Astrocyte (in vitro differentiated cells and primary cell): Measurements from ENCODE around the gene UBTF. TPM values are rescaled to one million over a fixed set of nuclear protein-coding genes. Genes with fewer than 3 reads are reported as not detected.
"Not testable (repeated sequence)": the region's sequence is repeated elsewhere in the genome, so short reads cannot be mapped to it uniquely, and the experiment has no call there.

ENCODE experiments used
- DNase-seq: peaks from one replicate; pipeline ENCODE4 v3.0.0-alpha.2; 2010; ENCODE audit warnings: low read depth
- FAIRE-seq: peaks from 2 replicates; lab custom pipeline; 2011; peaks lifted over from hg19 to GRCh38; lab: Jason Lieb, UNC
- H2AFZ ChIP-seq: 2 replicates; pipeline ENCODE4 v1.6.0; 2012; ENCODE audit warnings: low read depth, low read length, inconsistent platforms
- H3K27ac ChIP-seq: 2 replicates; pipeline ENCODE4 v1.5.1; 2011; ENCODE audit warnings: low read depth, low read length, inconsistent platforms
- H3K27me3 ChIP-seq: 2 replicates; pipeline ENCODE4 v1.6.0; 2011; ENCODE audit warnings: low read length, inconsistent platforms; ENCODE audit not compliant: insufficient read depth
- H3K36me3 ChIP-seq: 2 replicates; pipeline ENCODE4 v1.5.1; 2011; ENCODE audit warnings: low read length, inconsistent platforms; ENCODE audit not compliant: insufficient read depth
- H3K4me1 ChIP-seq: 2 replicates; pipeline ENCODE4 v1.5.1; 2011; ENCODE audit warnings: low read length, inconsistent platforms; ENCODE audit not compliant: insufficient read depth
- H3K4me2 ChIP-seq: 2 replicates; pipeline ENCODE4 v1.6.0; 2012; ENCODE audit warnings: low read length, inconsistent platforms
- H3K4me3 ChIP-seq: 2 replicates; pipeline ENCODE4 v1.5.1; 2011; ENCODE audit warnings: low read depth, mild to moderate bottlenecking, low read length, inconsistent platforms; ENCODE audit not compliant: insufficient read depth
- H3K79me2 ChIP-seq: 2 replicates; pipeline ENCODE4 v1.6.0; 2012; ENCODE audit warnings: mild to moderate bottlenecking, low read length, inconsistent platforms; ENCODE audit not compliant: insufficient read depth
- H3K9ac ChIP-seq: 2 replicates; pipeline ENCODE4 v1.6.0; 2012; ENCODE audit warnings: mild to moderate bottlenecking, low read length, inconsistent platforms
- H3K9me3 ChIP-seq: 2 replicates; pipeline ENCODE4 v1.5.1; 2012; ENCODE audit warnings: low read depth, mild to moderate bottlenecking, low read length, inconsistent platforms; ENCODE audit not compliant: insufficient read depth
- H4K20me1 ChIP-seq: 2 replicates; pipeline ENCODE4 v1.6.0; 2012; ENCODE audit warnings: low read length, inconsistent platforms; ENCODE audit not compliant: insufficient read depth
- H3K27ac Mint-ChIP-seq: one replicate; pipeline ENCODE4 v1.8.0; 2021; ENCODE audit warnings: mild to moderate bottlenecking, mixed read lengths; ENCODE audit not compliant: unreplicated experiment
- H3K27me3 Mint-ChIP-seq: one replicate; pipeline ENCODE4 v1.8.0; 2021; ENCODE audit warnings: low read depth, mixed read lengths; ENCODE audit not compliant: unreplicated experiment
- H3K36me3 Mint-ChIP-seq: one replicate; pipeline ENCODE4 v1.8.0; 2021; ENCODE audit warnings: low read depth, mixed read lengths; ENCODE audit not compliant: unreplicated experiment
- H3K4me1 Mint-ChIP-seq: one replicate; pipeline ENCODE4 v1.8.0; 2021; ENCODE audit warnings: low read depth, mixed read lengths; ENCODE audit not compliant: unreplicated experiment
- H3K4me3 Mint-ChIP-seq: one replicate; pipeline ENCODE4 v1.8.0; 2021; ENCODE audit warnings: mild to moderate bottlenecking, moderate library complexity, mixed read lengths; ENCODE audit not compliant: unreplicated experiment
- H3K9me3 Mint-ChIP-seq: one replicate; pipeline ENCODE4 v1.8.0; 2021; ENCODE audit warnings: mild to moderate bottlenecking, mixed read lengths; ENCODE audit not compliant: unreplicated experiment
- EZH2 ChIP-seq: IDR thresholded peaks from 2 replicates; pipeline ENCODE4 v1.6.1; 2012; ENCODE audit warnings: mild to moderate bottlenecking, low read length, inconsistent platforms; ENCODE audit not compliant: insufficient read depth
- total RNA-seq: library from RNA; stranded (reverse); gene quantifications from 2 replicates; pipeline ENCODE4 v1.2.1, GENCODE V29; 2021
- TF ChIP-seq, protein P1 (sequence below): IDR thresholded peaks from 2 replicates; pipeline ENCODE4 v1.5.1; 2011; ENCODE audit warnings: low read depth, mild to moderate bottlenecking, inconsistent platforms, low read length, moderate library complexity; ENCODE audit not compliant: insufficient read depth

UBTF gene
- total RNA-seq, 1 donor from 2014 or later = 48.0 TPM

DNA sequence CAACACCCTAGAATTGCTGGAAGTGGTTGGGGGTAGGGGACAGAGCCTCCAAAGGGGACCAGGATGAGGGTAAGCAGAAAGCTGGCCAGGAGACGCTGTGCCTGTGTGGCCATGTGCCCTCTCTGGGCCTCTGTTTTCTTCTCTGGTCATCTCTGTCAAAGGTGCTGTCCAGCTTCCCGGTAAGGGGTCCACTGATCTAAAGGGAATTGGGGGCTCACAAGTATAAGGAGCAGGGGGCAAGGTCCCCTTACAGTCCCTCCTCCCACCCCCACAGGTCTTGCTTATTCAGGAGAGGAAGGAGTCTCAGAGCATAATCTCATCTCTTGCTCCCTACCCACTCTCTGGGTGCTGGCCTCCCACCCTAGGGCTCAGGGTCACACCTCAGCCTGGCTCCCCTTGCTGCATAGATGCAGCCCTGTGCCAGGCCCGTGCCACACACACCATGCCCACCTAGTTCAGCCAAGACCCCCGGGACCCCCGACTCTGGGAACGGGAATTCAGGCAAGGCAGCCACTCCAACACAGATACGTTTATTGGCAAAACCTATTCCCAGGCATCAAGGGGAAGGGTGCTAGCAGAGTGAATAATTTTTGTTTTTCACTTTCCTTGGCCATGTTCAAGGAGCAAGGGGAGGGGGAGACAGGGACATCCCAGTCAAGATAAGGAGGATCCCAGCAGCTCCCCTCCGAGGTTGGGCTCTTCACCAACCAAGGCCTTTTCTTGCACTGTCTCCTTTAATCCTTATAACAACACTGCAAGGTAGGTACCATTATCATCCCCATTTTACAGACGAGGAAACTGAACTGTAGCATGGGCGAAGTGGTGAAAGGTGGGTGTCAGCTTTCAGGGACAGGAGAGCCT, 28.6 kb upstream of the UBTF start:
- no peaks in the 10 kb centered on the region for H3K9me3 Mint-ChIP-seq
- Histone ChIP-seq H3K9me3 (no peaks in the 10 kb centered on the region), H3K79me2 (no peaks in the 10 kb centered on the region), H4K20me1 (no peaks in the 10 kb centered on the region), H3K36me3 (no peaks in the 10 kb centered on the region), H3K9ac (no peak overlapping the region), H2AFZ (no peak overlapping the region), H3K4me1 (no peaks in the 10 kb centered on the region), H3K4me2 (no peak overlapping the region), H3K4me3 (no peak overlapping the region), H3K27ac (no peak overlapping the region), H3K27me3 (no peaks in the 10 kb centered on the region)
- TF ChIP-seq, protein P1, sequence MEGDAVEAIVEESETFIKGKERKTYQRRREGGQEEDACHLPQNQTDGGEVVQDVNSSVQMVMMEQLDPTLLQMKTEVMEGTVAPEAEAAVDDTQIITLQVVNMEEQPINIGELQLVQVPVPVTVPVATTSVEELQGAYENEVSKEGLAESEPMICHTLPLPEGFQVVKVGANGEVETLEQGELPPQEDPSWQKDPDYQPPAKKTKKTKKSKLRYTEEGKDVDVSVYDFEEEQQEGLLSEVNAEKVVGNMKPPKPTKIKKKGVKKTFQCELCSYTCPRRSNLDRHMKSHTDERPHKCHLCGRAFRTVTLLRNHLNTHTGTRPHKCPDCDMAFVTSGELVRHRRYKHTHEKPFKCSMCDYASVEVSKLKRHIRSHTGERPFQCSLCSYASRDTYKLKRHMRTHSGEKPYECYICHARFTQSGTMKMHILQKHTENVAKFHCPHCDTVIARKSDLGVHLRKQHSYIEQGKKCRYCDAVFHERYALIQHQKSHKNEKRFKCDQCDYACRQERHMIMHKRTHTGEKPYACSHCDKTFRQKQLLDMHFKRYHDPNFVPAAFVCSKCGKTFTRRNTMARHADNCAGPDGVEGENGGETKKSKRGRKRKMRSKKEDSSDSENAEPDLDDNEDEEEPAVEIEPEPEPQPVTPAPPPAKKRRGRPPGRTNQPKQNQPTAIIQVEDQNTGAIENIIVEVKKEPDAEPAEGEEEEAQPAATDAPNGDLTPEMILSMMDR = no peak
- no peak for TF ChIP-seq EZH2
- H3K4me1 Mint-ChIP-seq = no peaks in the 10 kb centered on the region
- DNase-seq = no peak
- H3K27me3 Mint-ChIP-seq = peaks cover 16% of the 10 kb centered on the region
- no peak overlapping the region for H3K27ac Mint-ChIP-seq
- no peaks in the 10 kb centered on the region for H3K36me3 Mint-ChIP-seq
- H3K4me3 Mint-ChIP-seq = no peak overlapping the region
- no peak for FAIRE-seq

DNA sequence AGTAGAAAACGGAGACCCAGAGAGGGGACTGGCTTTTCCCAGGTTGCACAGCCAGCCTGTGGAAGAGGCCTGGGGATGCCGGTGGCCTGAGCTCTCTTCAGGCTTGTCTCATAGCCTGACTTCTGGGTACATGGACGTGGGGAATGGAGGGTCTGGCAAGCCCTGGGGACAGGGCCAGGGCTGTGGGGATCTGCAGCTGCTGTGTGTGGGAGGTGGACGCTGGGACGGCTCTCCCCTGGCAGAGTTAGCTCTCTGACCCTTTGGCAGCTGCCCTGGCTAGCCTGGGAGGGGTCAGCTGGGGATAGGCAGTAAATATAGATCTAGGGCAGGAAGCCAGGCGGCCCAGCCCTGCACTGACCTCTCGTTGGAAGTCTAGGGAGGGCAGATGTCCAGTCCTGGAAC, 28.0 kb upstream of the UBTF start:
- Mint-ChIP-seq H3K4me3 (no peak overlapping the region), H3K27ac (no peak overlapping the region), H3K4me1 (no peaks in the 10 kb centered on the region), H3K9me3 (no peaks in the 10 kb centered on the region), H3K36me3 (no peaks in the 10 kb centered on the region), H3K27me3 (peaks cover 16% of the 10 kb centered on the region)
- TF ChIP-seq, protein P1 = no peak
- TF ChIP-seq EZH2 = no peak
- DNase-seq = no peak
- no peak for FAIRE-seq
- H3K9ac ChIP-seq = no peak overlapping the region
- no peaks in the 10 kb centered on the region for H3K4me1 ChIP-seq
- H3K27me3 ChIP-seq = no peaks in the 10 kb centered on the region
- H3K4me3 ChIP-seq = no peak overlapping the region
- H3K79me2 ChIP-seq = no peaks in the 10 kb centered on the region
- no peak overlapping the region for H3K27ac ChIP-seq
- H2AFZ ChIP-seq = no peak overlapping the region
- no peak overlapping the region for H3K4me2 ChIP-seq
- no peaks in the 10 kb centered on the region for H3K9me3 ChIP-seq
- H3K36me3 ChIP-seq = no peaks in the 10 kb centered on the region
- no peaks in the 10 kb centered on the region for H4K20me1 ChIP-seq

DNA sequence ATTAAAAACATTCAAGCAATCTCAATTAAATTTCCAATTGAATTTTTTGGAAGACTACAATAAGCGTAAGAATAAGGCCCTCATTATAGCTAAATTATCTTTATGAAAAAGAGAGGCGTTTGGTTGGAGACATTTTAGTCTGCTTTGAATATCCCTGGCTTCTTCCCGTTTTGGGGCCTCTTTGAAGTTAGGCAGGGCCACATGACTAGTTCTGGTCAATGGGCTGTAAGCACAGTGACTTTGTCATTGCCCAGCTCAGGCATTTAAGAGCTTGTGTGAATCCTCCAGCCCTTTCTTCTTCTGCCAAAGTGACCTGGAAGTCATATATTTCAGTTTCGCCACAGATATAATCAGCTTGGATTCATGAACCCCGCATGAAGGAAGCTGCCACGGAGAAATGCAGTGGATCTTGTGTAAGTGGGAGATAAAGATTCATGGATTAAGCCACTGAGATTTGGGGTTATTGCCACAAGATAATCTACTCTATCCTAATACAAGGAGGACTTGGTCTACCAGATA, 21.7 kb upstream of the UBTF start:
- Histone ChIP-seq H3K4me1 (no peaks in the 10 kb centered on the region), H3K9ac (no peak overlapping the region), H2AFZ (no peak overlapping the region), H3K36me3 (no peaks in the 10 kb centered on the region), H3K79me2 (no peaks in the 10 kb centered on the region), H3K9me3 (no peaks in the 10 kb centered on the region), H3K27me3 (no peaks in the 10 kb centered on the region), H4K20me1 (no peaks in the 10 kb centered on the region), H3K4me3 (no peak overlapping the region), H3K4me2 (no peak overlapping the region), H3K27ac (no peak overlapping the region)
- TF ChIP-seq EZH2 = no peak
- TF ChIP-seq, protein P1 = no peak
- Mint-ChIP-seq H3K4me3 (no peak overlapping the region), H3K36me3 (no peaks in the 10 kb centered on the region), H3K4me1 (no peaks in the 10 kb centered on the region), H3K9me3 (no peaks in the 10 kb centered on the region), H3K27me3 (peaks cover 3% of the 10 kb centered on the region), H3K27ac (no peak overlapping the region)
- no peak for DNase-seq
- FAIRE-seq = no peak

DNA sequence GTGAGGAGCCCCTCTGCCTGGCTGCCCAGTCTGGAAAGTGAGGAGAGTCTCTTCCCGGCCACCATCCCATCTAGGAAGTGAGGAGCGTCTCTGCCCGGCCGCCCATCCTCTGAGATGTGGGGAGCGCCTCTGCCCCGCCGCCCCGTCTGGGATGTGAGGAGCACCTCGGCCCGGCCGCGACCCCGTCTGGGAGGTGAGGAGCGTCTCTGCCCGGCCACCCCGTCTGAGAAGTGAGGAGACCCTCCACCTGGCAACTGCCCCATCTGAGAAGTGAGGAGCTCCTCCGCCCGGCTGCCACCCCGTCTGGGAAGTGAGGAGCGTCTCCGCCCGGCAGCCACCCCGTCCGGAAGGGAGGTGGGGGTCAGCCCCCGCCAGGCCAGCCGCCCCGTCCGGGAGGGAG, 18.4 kb upstream of the UBTF start:
- not testable (repeated sequence) for H2AFZ ChIP-seq, H3K4me3 Mint-ChIP-seq, H3K27me3 ChIP-seq, H3K36me3 ChIP-seq, H3K27ac Mint-ChIP-seq, H3K4me3 ChIP-seq, FAIRE-seq, H3K27me3 Mint-ChIP-seq, DNase-seq, H4K20me1 ChIP-seq, H3K9ac ChIP-seq, H3K79me2 ChIP-seq, H3K36me3 Mint-ChIP-seq, H3K4me1 Mint-ChIP-seq, H3K9me3 ChIP-seq, H3K4me2 ChIP-seq, H3K9me3 Mint-ChIP-seq, H3K27ac ChIP-seq
- H3K4me1 ChIP-seq = peaks cover 15% of the 10 kb centered on the region
